HT1080 (cell line): ENCODE results near the gene ZMYM2. TPM values are rescaled to one million over a fixed set of nuclear protein-coding genes. Genes with fewer than 3 reads are reported as not detected.
A peak's percentile ranks its signal among the peaks of the same experiment; 100 is the strongest.

Source experiments
- DNase-seq: peaks from one replicate; pipeline ENCODE4 v3.0.0-alpha.2; 2015; ENCODE audit warnings: low read depth
- total RNA-seq: library from RNA; depleted of rRNA; stranded (reverse); fragments of >200 nt; shearing (Covaris generic); gene quantifications from 2 replicates; pipeline ENCODE4 v1.2.3, GENCODE V29; 2014

ZMYM2 gene
- total RNA-seq, 1 experiment from 2014 or later, result 18.7 TPM

GRCh38 chr13:20044086-20044485 is 85.6 kb downstream of the ZMYM2 start:
- no peak for DNase-seq

- no peak for DNase-seq
Observed at GRCh38 chr13:20045950-20046548, 87.5 kb downstream of the ZMYM2 start.

- no peak for DNase-seq
Observed at GRCh38 chr13:20049558-20050473, 91.3 kb downstream of the ZMYM2 start.

- DNase-seq, result no peak
Observed at GRCh38 chr13:20051366-20051765, 92.8 kb downstream of the ZMYM2 start.

- DNase-seq, result no peak
Observed at GRCh38 chr13:20053016-20053415, 94.5 kb downstream of the ZMYM2 start.

GRCh38 chr13:20053891-20054290 is 95.4 kb downstream of the ZMYM2 start:
- DNase-seq, result no peak

GRCh38 chr13:20054586-20054985 is 96.1 kb downstream of the ZMYM2 start:
- no peak for DNase-seq

- DNase-seq, result no peak
Observed at GRCh38 chr13:20057214-20057613, 98.7 kb downstream of the ZMYM2 start.

GRCh38 chr13:20057963-20058362 is 99.4 kb downstream of the ZMYM2 start:
- DNase-seq, result no peak

GRCh38 chr13:20058476-20058875 is 99.9 kb downstream of the ZMYM2 start:
- no peak for DNase-seq

- peak; percentile 35 for DNase-seq
Observed at GRCh38 chr13:20064128-20064527, 105.6 kb downstream of the ZMYM2 start.

- DNase-seq, result no peak
Observed at GRCh38 chr13:20065516-20065915, 107.0 kb downstream of the ZMYM2 start.

- DNase-seq, result no peak
Observed at GRCh38 chr13:20069956-20070355, 111.4 kb downstream of the ZMYM2 start.

- no peak for DNase-seq
Observed at GRCh38 chr13:20073775-20074174, 115.2 kb downstream of the ZMYM2 start.

GRCh38 chr13:20074966-20075365 is 116.4 kb downstream of the ZMYM2 start:
- DNase-seq, result no peak

- no peak for DNase-seq
Observed at GRCh38 chr13:20077086-20077485, 118.6 kb downstream of the ZMYM2 start.

GRCh38 chr13:20080377-20081164 is 122.0 kb downstream of the ZMYM2 start:
- no peak for DNase-seq

- DNase-seq, result no peak
Observed at GRCh38 chr13:20090349-20090748, 131.8 kb downstream of the ZMYM2 start.

- no peak for DNase-seq
Observed at GRCh38 chr13:20093951-20094350, 135.4 kb downstream of the ZMYM2 start.

GRCh38 chr13:20099319-20099718 is 140.8 kb downstream of the ZMYM2 start:
- DNase-seq, result no peak

GRCh38 chr13:20101467-20102316 is 143.2 kb downstream of the ZMYM2 start:
- no peak for DNase-seq
